ENCODE data around the gene TMSB4X. TPM values are rescaled to one million over a fixed set of nuclear protein-coding genes. Genes with fewer than 3 reads are reported as not detected.
A peak's percentile ranks its signal among the peaks of the same experiment; 100 is the strongest.

Gene TMSB4X
- total RNA-seq, 1 donor from 2014 or later: 4,388 TPM

DNA sequence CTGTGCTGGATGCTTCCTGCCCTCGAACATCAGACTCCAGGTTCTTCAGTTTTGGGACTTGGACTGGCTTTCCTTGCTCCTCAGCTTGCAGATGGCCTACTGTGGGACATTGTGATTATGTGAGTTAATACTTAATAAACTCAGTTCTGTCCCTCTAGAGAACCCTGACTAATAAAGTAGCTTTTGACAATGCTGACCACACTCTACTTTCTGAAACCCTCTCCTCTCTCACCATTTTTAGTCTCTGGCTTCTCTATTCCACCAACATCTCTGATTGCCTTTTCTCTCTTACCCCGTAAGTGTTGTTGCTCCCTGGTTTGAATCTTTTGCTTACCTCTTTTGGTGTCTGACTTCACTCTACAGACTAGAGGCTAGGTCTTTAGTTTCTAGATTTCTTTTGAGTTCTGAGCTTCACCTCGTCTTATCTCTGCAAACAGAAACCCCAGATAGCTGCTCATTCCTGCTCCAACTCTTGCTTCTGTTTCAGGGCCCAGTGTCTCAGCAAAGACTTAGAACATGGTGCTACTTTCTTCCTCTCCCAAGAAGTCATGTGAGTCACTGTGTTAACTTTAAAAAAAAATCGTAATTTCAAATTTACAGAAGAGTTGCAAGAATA, 11.4 kb downstream of the TMSB4X start:
- H3K4me3 Mint-ChIP-seq (ENCODE audit: unreplicated experiment): peak overlapping the region; percentile 9
- H3K4me2 ChIP-seq (ENCODE audit: low read length): no peak overlapping the region
- FAIRE-seq: peak; percentile 39

DNA sequence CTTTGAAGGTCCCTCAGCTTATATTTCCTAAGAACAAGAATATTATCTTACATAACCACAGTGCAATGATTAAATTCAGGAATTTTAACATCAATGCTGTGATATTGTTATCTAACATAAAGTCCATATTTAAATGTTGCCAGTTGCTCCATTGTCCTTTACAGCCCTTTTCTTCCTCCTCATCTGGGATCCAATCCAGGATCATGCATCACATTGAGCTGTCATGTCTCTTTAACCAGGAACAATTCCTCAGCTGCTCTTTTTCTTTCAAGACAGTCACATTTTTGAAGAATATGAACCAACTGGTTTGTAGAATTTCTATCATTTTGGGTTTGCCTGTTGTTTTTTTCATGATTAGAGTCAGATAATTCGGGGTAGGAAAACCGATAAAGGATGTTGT, 12.0 kb downstream of the TMSB4X start:
- no peaks in the 10 kb centered on the region for H3K36me3 Mint-ChIP-seq (ENCODE audit: low read depth, unreplicated experiment)
- TF ChIP-seq, protein P1, sequence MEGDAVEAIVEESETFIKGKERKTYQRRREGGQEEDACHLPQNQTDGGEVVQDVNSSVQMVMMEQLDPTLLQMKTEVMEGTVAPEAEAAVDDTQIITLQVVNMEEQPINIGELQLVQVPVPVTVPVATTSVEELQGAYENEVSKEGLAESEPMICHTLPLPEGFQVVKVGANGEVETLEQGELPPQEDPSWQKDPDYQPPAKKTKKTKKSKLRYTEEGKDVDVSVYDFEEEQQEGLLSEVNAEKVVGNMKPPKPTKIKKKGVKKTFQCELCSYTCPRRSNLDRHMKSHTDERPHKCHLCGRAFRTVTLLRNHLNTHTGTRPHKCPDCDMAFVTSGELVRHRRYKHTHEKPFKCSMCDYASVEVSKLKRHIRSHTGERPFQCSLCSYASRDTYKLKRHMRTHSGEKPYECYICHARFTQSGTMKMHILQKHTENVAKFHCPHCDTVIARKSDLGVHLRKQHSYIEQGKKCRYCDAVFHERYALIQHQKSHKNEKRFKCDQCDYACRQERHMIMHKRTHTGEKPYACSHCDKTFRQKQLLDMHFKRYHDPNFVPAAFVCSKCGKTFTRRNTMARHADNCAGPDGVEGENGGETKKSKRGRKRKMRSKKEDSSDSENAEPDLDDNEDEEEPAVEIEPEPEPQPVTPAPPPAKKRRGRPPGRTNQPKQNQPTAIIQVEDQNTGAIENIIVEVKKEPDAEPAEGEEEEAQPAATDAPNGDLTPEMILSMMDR (IDR thresholded peaks at IDR 0.05; ENCODE audit: insufficient read depth, low read depth, low read length): no peak
- no peak for TF ChIP-seq EZH2 (IDR thresholded peaks at IDR 0.05; ENCODE audit: insufficient read depth, low read length)

More for the DNA sequence above, 11.4 kb downstream of the TMSB4X start:
- H3K4me1 ChIP-seq (ENCODE audit: insufficient read depth, low read length): peaks cover 19% of the 10 kb centered on the region
- Mint-ChIP-seq H3K9me3 (ENCODE audit: unreplicated experiment) (no peaks in the 10 kb centered on the region), H3K4me1 (ENCODE audit: low read depth, unreplicated experiment) (peaks cover 25% of the 10 kb centered on the region), H3K36me3 (ENCODE audit: low read depth, unreplicated experiment) (no peaks in the 10 kb centered on the region), H3K27me3 (ENCODE audit: low read depth, unreplicated experiment) (no peaks in the 10 kb centered on the region), H3K27ac (ENCODE audit: unreplicated experiment) (peak overlapping the region; percentile 67)
- DNase-seq (ENCODE audit: low read depth): no peak
- H3K27me3 ChIP-seq (ENCODE audit: insufficient read depth, low read length): no peaks in the 10 kb centered on the region
- no peak overlapping the region for H3K27ac ChIP-seq (ENCODE audit: low read depth, low read length)
- H4K20me1 ChIP-seq (ENCODE audit: insufficient read depth, low read length): no peaks in the 10 kb centered on the region
- no peak overlapping the region for H3K9ac ChIP-seq (ENCODE audit: low read length)
- H3K4me3 ChIP-seq (ENCODE audit: insufficient read depth, low read depth, low read length): no peak overlapping the region
- no peaks in the 10 kb centered on the region for H3K79me2 ChIP-seq (ENCODE audit: insufficient read depth, low read length)
- H2AFZ ChIP-seq (ENCODE audit: low read depth, low read length): no peak overlapping the region
- H3K36me3 ChIP-seq (ENCODE audit: insufficient read depth, low read length): no peaks in the 10 kb centered on the region
- no peaks in the 10 kb centered on the region for H3K9me3 ChIP-seq (ENCODE audit: insufficient read depth, low read depth, low read length)
- TF ChIP-seq, protein P1 (IDR thresholded peaks at IDR 0.05; ENCODE audit: insufficient read depth, low read depth, low read length): no peak
- no peak for TF ChIP-seq EZH2 (IDR thresholded peaks at IDR 0.05; ENCODE audit: insufficient read depth, low read length)

DNA sequence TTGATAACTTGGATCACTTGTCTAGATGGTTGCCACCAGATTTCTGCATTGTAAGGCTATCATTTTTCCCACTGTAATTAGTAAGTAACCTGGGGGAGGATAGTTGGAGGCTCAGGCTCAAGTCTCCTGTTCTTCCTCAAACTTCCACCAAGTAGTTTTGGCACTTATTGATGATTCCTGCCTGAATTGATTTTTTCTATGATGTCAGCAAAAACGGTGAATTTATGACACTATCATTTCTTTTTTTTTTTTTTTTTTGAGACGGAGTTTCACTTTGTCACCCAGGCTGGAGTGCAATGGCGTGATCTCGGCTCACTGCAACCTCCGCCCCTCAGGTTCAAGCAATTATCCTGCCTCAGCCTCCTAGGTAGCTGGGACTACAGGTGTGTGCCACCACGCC, 12.4 kb downstream of the TMSB4X start:
- H4K20me1 ChIP-seq (ENCODE audit: insufficient read depth, low read length): no peaks in the 10 kb centered on the region
- no peak overlapping the region for H3K4me3 ChIP-seq (ENCODE audit: insufficient read depth, low read depth, low read length)
- H3K4me2 ChIP-seq (ENCODE audit: low read length): no peak overlapping the region
- H3K4me1 Mint-ChIP-seq (ENCODE audit: low read depth, unreplicated experiment): peaks cover 25% of the 10 kb centered on the region
- H3K36me3 Mint-ChIP-seq (ENCODE audit: low read depth, unreplicated experiment): no peaks in the 10 kb centered on the region
- no peak for DNase-seq (ENCODE audit: low read depth)
- TF ChIP-seq, protein P1 (IDR thresholded peaks at IDR 0.05; ENCODE audit: insufficient read depth, low read depth, low read length): no peak
- TF ChIP-seq EZH2 (IDR thresholded peaks at IDR 0.05; ENCODE audit: insufficient read depth, low read length): no peak
- H2AFZ ChIP-seq (ENCODE audit: low read depth, low read length): no peak overlapping the region
- H3K36me3 ChIP-seq (ENCODE audit: insufficient read depth, low read length): no peaks in the 10 kb centered on the region
- no peaks in the 10 kb centered on the region for H3K27me3 ChIP-seq (ENCODE audit: insufficient read depth, low read length)
- no peak overlapping the region for H3K27ac ChIP-seq (ENCODE audit: low read depth, low read length)
- no peaks in the 10 kb centered on the region for H3K9me3 ChIP-seq (ENCODE audit: insufficient read depth, low read depth, low read length)
- no peaks in the 10 kb centered on the region for H3K79me2 ChIP-seq (ENCODE audit: insufficient read depth, low read length)
- FAIRE-seq: no peak
- H3K27ac Mint-ChIP-seq (ENCODE audit: unreplicated experiment): no peak overlapping the region
- H3K4me3 Mint-ChIP-seq (ENCODE audit: unreplicated experiment): no peak overlapping the region
- H3K4me1 ChIP-seq (ENCODE audit: insufficient read depth, low read length): peaks cover 19% of the 10 kb centered on the region
- H3K9me3 Mint-ChIP-seq (ENCODE audit: unreplicated experiment): no peaks in the 10 kb centered on the region
- no peak overlapping the region for H3K9ac ChIP-seq (ENCODE audit: low read length)
- no peaks in the 10 kb centered on the region for H3K27me3 Mint-ChIP-seq (ENCODE audit: low read depth, unreplicated experiment)

More for the DNA sequence above, 12.0 kb downstream of the TMSB4X start:
- H3K4me3 ChIP-seq (ENCODE audit: insufficient read depth, low read depth, low read length): no peak overlapping the region
- H3K9me3 Mint-ChIP-seq (ENCODE audit: unreplicated experiment): no peaks in the 10 kb centered on the region
- H3K27ac Mint-ChIP-seq (ENCODE audit: unreplicated experiment): peak overlapping the region; percentile 67
- DNase-seq (ENCODE audit: low read depth) (peak; percentile 55), FAIRE-seq (peak; percentile 29)
- H3K9ac ChIP-seq (ENCODE audit: low read length): no peak overlapping the region
- H2AFZ ChIP-seq (ENCODE audit: low read depth, low read length): no peak overlapping the region
- no peaks in the 10 kb centered on the region for H4K20me1 ChIP-seq (ENCODE audit: insufficient read depth, low read length)
- peaks cover 19% of the 10 kb centered on the region for H3K4me1 ChIP-seq (ENCODE audit: insufficient read depth, low read length)
- no peaks in the 10 kb centered on the region for H3K36me3 ChIP-seq (ENCODE audit: insufficient read depth, low read length)
- peaks cover 25% of the 10 kb centered on the region for H3K4me1 Mint-ChIP-seq (ENCODE audit: low read depth, unreplicated experiment)
- H3K4me2 ChIP-seq (ENCODE audit: low read length): no peak overlapping the region
- no peaks in the 10 kb centered on the region for H3K27me3 ChIP-seq (ENCODE audit: insufficient read depth, low read length)
- no peak overlapping the region for H3K27ac ChIP-seq (ENCODE audit: low read depth, low read length)
- H3K27me3 Mint-ChIP-seq (ENCODE audit: low read depth, unreplicated experiment): no peaks in the 10 kb centered on the region
- H3K4me3 Mint-ChIP-seq (ENCODE audit: unreplicated experiment): no peak overlapping the region
- H3K9me3 ChIP-seq (ENCODE audit: insufficient read depth, low read depth, low read length): no peaks in the 10 kb centered on the region
- H3K79me2 ChIP-seq (ENCODE audit: insufficient read depth, low read length): no peaks in the 10 kb centered on the region

All from astrocyte (in vitro differentiated cells and primary cell).